NB4 (cell line): Measurements from ENCODE around the gene PANX1.

Experiments
- POLR2A ChIP-seq: IDR thresholded peaks from 2 replicates; pipeline ENCODE4 v1.6.1; 2011; ENCODE audit warnings: mild to moderate bottlenecking; ENCODE audit not compliant: insufficient read length; ENCODE audit errors: extremely low read depth
- TF ChIP-seq, protein P1 (sequence below): IDR thresholded peaks from one replicate; pipeline ENCODE4 v1.5.1; 2012; ENCODE audit warnings: low read depth, low read length
- TF ChIP-seq, protein P2 (sequence below): IDR thresholded peaks from 2 replicates; pipeline ENCODE4 v1.6.1; 2011; ENCODE audit warnings: low read depth, low read length

DNA sequence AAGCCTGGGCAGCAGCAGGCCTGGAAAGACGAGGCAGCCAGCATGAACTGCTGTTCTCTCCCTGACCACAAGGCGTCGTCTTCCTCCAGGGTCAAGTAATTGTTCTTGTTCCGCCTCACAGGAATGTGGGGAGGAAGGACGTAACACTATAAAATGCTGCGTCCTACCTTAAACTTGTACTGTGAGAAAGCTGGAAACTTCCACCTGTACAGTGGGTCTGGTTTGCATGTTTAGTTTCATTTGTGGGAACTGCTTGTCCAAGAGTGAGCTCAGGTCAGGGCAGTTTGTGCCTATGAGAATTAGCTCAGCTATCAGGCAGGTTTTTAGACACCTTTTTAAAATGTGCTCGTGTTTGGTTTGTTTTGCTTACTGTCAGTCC is 55.2 kb downstream of the PANX1 start:
- TF ChIP-seq, protein P1, sequence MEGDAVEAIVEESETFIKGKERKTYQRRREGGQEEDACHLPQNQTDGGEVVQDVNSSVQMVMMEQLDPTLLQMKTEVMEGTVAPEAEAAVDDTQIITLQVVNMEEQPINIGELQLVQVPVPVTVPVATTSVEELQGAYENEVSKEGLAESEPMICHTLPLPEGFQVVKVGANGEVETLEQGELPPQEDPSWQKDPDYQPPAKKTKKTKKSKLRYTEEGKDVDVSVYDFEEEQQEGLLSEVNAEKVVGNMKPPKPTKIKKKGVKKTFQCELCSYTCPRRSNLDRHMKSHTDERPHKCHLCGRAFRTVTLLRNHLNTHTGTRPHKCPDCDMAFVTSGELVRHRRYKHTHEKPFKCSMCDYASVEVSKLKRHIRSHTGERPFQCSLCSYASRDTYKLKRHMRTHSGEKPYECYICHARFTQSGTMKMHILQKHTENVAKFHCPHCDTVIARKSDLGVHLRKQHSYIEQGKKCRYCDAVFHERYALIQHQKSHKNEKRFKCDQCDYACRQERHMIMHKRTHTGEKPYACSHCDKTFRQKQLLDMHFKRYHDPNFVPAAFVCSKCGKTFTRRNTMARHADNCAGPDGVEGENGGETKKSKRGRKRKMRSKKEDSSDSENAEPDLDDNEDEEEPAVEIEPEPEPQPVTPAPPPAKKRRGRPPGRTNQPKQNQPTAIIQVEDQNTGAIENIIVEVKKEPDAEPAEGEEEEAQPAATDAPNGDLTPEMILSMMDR = peak; percentile 98
- TF ChIP-seq POLR2A = no peak
- TF ChIP-seq, protein P2, sequence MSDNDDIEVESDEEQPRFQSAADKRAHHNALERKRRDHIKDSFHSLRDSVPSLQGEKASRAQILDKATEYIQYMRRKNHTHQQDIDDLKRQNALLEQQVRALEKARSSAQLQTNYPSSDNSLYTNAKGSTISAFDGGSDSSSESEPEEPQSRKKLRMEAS = peak; percentile 62
